Transverse colon (tissue), 4 donors: ENCODE results near the gene CLBA1. TPM values are rescaled to one million over a fixed set of nuclear protein-coding genes. Genes with fewer than 3 reads are reported as not detected.
"Not testable (repeated sequence)": the region's sequence is repeated elsewhere in the genome, so short reads cannot be mapped to it uniquely, and the experiment has no call there.

ENCODE experiments used
- DNase-seq: peaks from one replicate; pipeline ENCODE4 v3.0.0-alpha.2; 2019
- H3K27ac ChIP-seq, 4 donors: fragments of 200-600 bp; sonication (generic); 2 replicates each; pipeline ENCODE4 v1.5.1; 2016 to 2018; ENCODE audit warnings: inconsistent platforms in 4 of 4
- H3K27me3 ChIP-seq: fragments of 200-600 bp; sonication (generic); 2 replicates; pipeline ENCODE4 v1.5.1; 2017; ENCODE audit warnings: inconsistent platforms
- H3K36me3 ChIP-seq, 4 donors: fragments of 200-600 bp; sonication (generic); 2 replicates each; pipeline ENCODE4 v1.5.1; 2017 to 2019; ENCODE audit warnings: inconsistent platforms in 4 of 4
- H3K4me1 ChIP-seq, 4 donors: fragments of 200-600 bp; sonication (generic); 2 replicates each; pipeline ENCODE4 v1.5.1; 2017 to 2020; ENCODE audit warnings: inconsistent platforms in 4 of 4
- H3K4me3 ChIP-seq, 4 donors: fragments of 200-600 bp; sonication (generic); 1 replicate in 1 of 4; 2 replicates in 3 of 4; pipeline versions ENCODE4 v1.5.1 to v1.6.1; 2017 to 2019; ENCODE audit warnings: inconsistent platforms in 4 of 4
- H3K9me3 ChIP-seq, 2 donors: fragments of 200-600 bp; sonication (generic); 2 replicates each; pipeline ENCODE4 v1.5.1; 2017 to 2019; ENCODE audit warnings: inconsistent platforms in 2 of 2
- CTCF ChIP-seq, 5 experiments: fragments of 200-600 bp in 3 of 5; fragments of 450-650 bp in 2 of 5; sonication (generic) in 3 of 5; IDR thresholded peaks; 1 replicate in 2 of 5; 2 replicates in 3 of 5; pipeline ENCODE4 v1.5.1; 2016 to 2017; ENCODE audit warnings: antibody characterized with exemption in 5 of 5, inconsistent platforms in 3 of 5, mild to moderate bottlenecking in 2 of 5, moderate library complexity in 1 of 5
- EP300 ChIP-seq: sonication (generic); formaldehyde crosslinking; IDR thresholded peaks from one replicate; pipeline ENCODE4 v1.6.1; 2017; ENCODE audit warnings: antibody characterized with exemption, low read depth
- POLR2A ChIP-seq: fragments of 450-650 bp; IDR thresholded peaks from one replicate; pipeline ENCODE4 v1.6.1; 2016; ENCODE audit warnings: antibody characterized with exemption, mild to moderate bottlenecking, moderate library complexity
- POLR2AphosphoS5 ChIP-seq, 3 donors: sonication (generic); formaldehyde crosslinking; IDR thresholded peaks; one replicate each; pipeline ENCODE4 v1.6.1; 2016; ENCODE audit warnings: antibody characterized with exemption in 3 of 3
- WGBS, 2 donors: methylation state at CpG; one replicate each; pipeline ENCODE4 v1.1.5; 2018; ENCODE audit warnings: low coverage in 1 of 2; 5-methylcytosine and 5-hydroxymethylcytosine counted together
- in situ Hi-C, 4 donors: fragments of 200-750 bp; cut with MboI; loops; one replicate each; pipeline versions ENCODE4 v1.15.0 to v1.15.1; 2017; ENCODE audit warnings: low sequenced_read_pairs in 3 of 4, low pct_ligation_motif_present in 1 of 4, low pct_unique_long_range_greater_than_20kb in 1 of 4
- intact Hi-C: fragments of 100-400 bp; cut with DNase I; formaldehyde crosslinking; loops from one replicate; pipeline ENCODE4 v1.15.1; 2023; ENCODE audit warnings: low total_unique reads
- total RNA-seq, 4 donors: library from RNA; depleted of rRNA; stranded (reverse); fragments of >200 nt; gene quantifications; one replicate each; pipeline ENCODE4 v1.1.0, GENCODE V29; 2016

Gene CLBA1
- total RNA-seq, 4 donors from 2014 or later: 0.40 to 6.7 (median 5.3) TPM

- WGBS, 2 donors: 77% methylated on average over 3 of the region's 3 CpGs; no CpG with 5 or more reads in 1 of the 2 donors
- TF ChIP-seq POLR2AphosphoS5 (IDR thresholded peaks at IDR 0.05) (no peak), EP300 (no peak), POLR2A (no peak), CTCF (IDR thresholded peaks at IDR 0.05) (no peak)
Measured at GRCh38 chr14:104940526-104941150, 45.0 kb upstream of the CLBA1 start.

GRCh38 chr14:104941508-104942365, 43.9 kb upstream of the CLBA1 start:
- no peak for DNase-seq
- no peak overlapping the region for H3K4me3 ChIP-seq
- H3K27me3 ChIP-seq: peaks cover 13% of the 10 kb centered on the region
- H3K27ac ChIP-seq: no peak overlapping the region
- no peaks in the 10 kb centered on the region for H3K4me1 ChIP-seq
- no peaks in the 10 kb centered on the region for H3K9me3 ChIP-seq
- no peaks in the 10 kb centered on the region for H3K36me3 ChIP-seq
- in situ Hi-C loops (no loop called here), intact Hi-C loops (no loop called here)
- TF ChIP-seq EP300 (no peak), POLR2A (no peak), POLR2AphosphoS5 (IDR thresholded peaks at IDR 0.05) (no peak), CTCF (IDR thresholded peaks at IDR 0.05) (no peak)
- WGBS, 2 donors: 88 to 100% methylated on average over 1 to 17 of the region's 26 CpGs

More at GRCh38 chr14:104940526-104941150, 45.0 kb upstream of the CLBA1 start:
- Histone ChIP-seq H3K9me3 (no peaks in the 10 kb centered on the region), H3K27ac (no peak overlapping the region), H3K4me1 (no peaks in the 10 kb centered on the region), H3K36me3 (no peaks in the 10 kb centered on the region), H3K4me3 (no peak overlapping the region), H3K27me3 (peaks cover 17% of the 10 kb centered on the region)
- no peak for DNase-seq
- in situ Hi-C loops: no loop called here
- intact Hi-C loops: no loop called here

- in situ Hi-C loops (no loop called here), intact Hi-C loops (no loop called here)
- H3K27me3 ChIP-seq: peaks cover 13% of the 10 kb centered on the region
- no peak overlapping the region for H3K4me3 ChIP-seq
- H3K36me3 ChIP-seq: no peaks in the 10 kb centered on the region
- H3K4me1 ChIP-seq: no peaks in the 10 kb centered on the region
- no peaks in the 10 kb centered on the region for H3K9me3 ChIP-seq
- H3K27ac ChIP-seq: no peak overlapping the region
- TF ChIP-seq EP300 (no peak), POLR2AphosphoS5 (IDR thresholded peaks at IDR 0.05) (no peak), CTCF (IDR thresholded peaks at IDR 0.05) (no peak), POLR2A (no peak)
- WGBS, 2 donors: 94% methylated on average over 14 of the region's 16 CpGs; no CpG with 5 or more reads in 1 of the 2 donors
- DNase-seq: no peak
Measured at GRCh38 chr14:104942586-104942985, 43.0 kb upstream of the CLBA1 start.

GRCh38 chr14:104943216-104944015, 42.2 kb upstream of the CLBA1 start:
- H3K27ac ChIP-seq, H3K9me3 ChIP-seq, H3K4me3 ChIP-seq, H3K4me1 ChIP-seq, DNase-seq, intact Hi-C loops, in situ Hi-C loops, H3K27me3 ChIP-seq, H3K36me3 ChIP-seq: not testable (repeated sequence)
- WGBS, 2 donors: 81 to 88% methylated on average over 4 to 29 of the region's 29 CpGs

GRCh38 chr14:104944016-104944308, 41.6 kb upstream of the CLBA1 start:
- 75 to 87% methylated on average over 5 to 6 of the region's 6 CpGs for WGBS, 2 donors
- in situ Hi-C loops, H3K27ac ChIP-seq, DNase-seq, intact Hi-C loops, H3K4me3 ChIP-seq, H3K4me1 ChIP-seq, H3K36me3 ChIP-seq, H3K27me3 ChIP-seq, H3K9me3 ChIP-seq: not testable (repeated sequence)

- H3K4me3 ChIP-seq, H3K36me3 ChIP-seq, DNase-seq, H3K27ac ChIP-seq, intact Hi-C loops, in situ Hi-C loops, H3K4me1 ChIP-seq, H3K9me3 ChIP-seq, H3K27me3 ChIP-seq: not testable (repeated sequence)
- WGBS, 2 donors: 93% methylated on average over 29 of the region's 29 CpGs; no CpG with 5 or more reads in 1 of the 2 donors
Measured at GRCh38 chr14:104944436-104945205, 41.0 kb upstream of the CLBA1 start.

- H3K4me1 ChIP-seq, H3K27ac ChIP-seq, in situ Hi-C loops, H3K4me3 ChIP-seq, intact Hi-C loops, H3K27me3 ChIP-seq, H3K9me3 ChIP-seq, H3K36me3 ChIP-seq, DNase-seq: not testable (repeated sequence)
- 89% methylated on average over 20 of the region's 20 CpGs; no CpG with 5 or more reads in 1 of the 2 donors for WGBS, 2 donors
Measured at GRCh38 chr14:104945266-104945665, 40.3 kb upstream of the CLBA1 start.
